Nephron progenitor cell (in vitro differentiated cells): ENCODE data around the gene ATE1.

Experiments used
- DNase-seq: peaks from one replicate; pipeline ENCODE4 v3.0.0; 2021
- H3K27ac Mint-ChIP-seq: 2 replicates; pipeline ENCODE4 v1.8.0; 2021; ENCODE audit warnings: mild to moderate bottlenecking, moderate library complexity, mixed read lengths
- H3K27me3 Mint-ChIP-seq: 2 replicates; pipeline ENCODE4 v1.8.0; 2021; ENCODE audit warnings: mild to moderate bottlenecking, low read depth, mixed read lengths; ENCODE audit not compliant: poor library complexity
- H3K36me3 Mint-ChIP-seq: 2 replicates; pipeline ENCODE4 v1.8.0; 2021; ENCODE audit warnings: low read depth, mixed read lengths
- H3K4me1 Mint-ChIP-seq: 2 replicates; pipeline ENCODE4 v1.8.0; 2021; ENCODE audit warnings: mixed read lengths
- H3K4me3 Mint-ChIP-seq: 2 replicates; pipeline ENCODE4 v1.8.0; 2021; ENCODE audit warnings: mild to moderate bottlenecking, moderate library complexity, mixed read lengths
- H3K9me3 Mint-ChIP-seq: 2 replicates; pipeline ENCODE4 v1.8.0; 2021; ENCODE audit warnings: mild to moderate bottlenecking, moderate library complexity, mixed read lengths
- CTCF ChIP-seq: fragments of 200-600 bp; sonication (generic); IDR thresholded peaks from 2 replicates; pipeline ENCODE4 v1.5.0; 2021; ENCODE audit warnings: antibody characterized with exemption

The ATE1 gene

GRCh38 chr10:121732656-121733445 lies 195.0 kb downstream of the ATE1 start:
- Mint-ChIP-seq H3K9me3 (no peaks in the 10 kb centered on the region), H3K27me3 (peaks cover 16% of the 10 kb centered on the region), H3K36me3 (no peaks in the 10 kb centered on the region), H3K4me3 (no peak overlapping the region), H3K4me1 (peaks cover 25% of the 10 kb centered on the region), H3K27ac (no peak overlapping the region)
- DNase-seq: no peak
- no peak for TF ChIP-seq CTCF

GRCh38 chr10:121732172-121732571 lies 195.7 kb downstream of the ATE1 start:
- no peaks in the 10 kb centered on the region for H3K36me3 Mint-ChIP-seq
- no peak for TF ChIP-seq CTCF
- peaks cover 25% of the 10 kb centered on the region for H3K4me1 Mint-ChIP-seq
- peaks cover 22% of the 10 kb centered on the region for H3K27me3 Mint-ChIP-seq
- no peaks in the 10 kb centered on the region for H3K9me3 Mint-ChIP-seq
- H3K4me3 Mint-ChIP-seq: no peak overlapping the region
- no peak for DNase-seq
- H3K27ac Mint-ChIP-seq: no peak overlapping the region

GRCh38 chr10:121724282-121724681 lies 203.5 kb downstream of the ATE1 start:
- no peaks in the 10 kb centered on the region for H3K4me1 Mint-ChIP-seq
- peaks cover 23% of the 10 kb centered on the region for H3K27me3 Mint-ChIP-seq

GRCh38 chr10:121722665-121723064 lies 205.2 kb downstream of the ATE1 start:
- Mint-ChIP-seq H3K27me3 (peaks cover 22% of the 10 kb centered on the region), H3K9me3 (peaks cover 27% of the 10 kb centered on the region), H3K27ac (no peak overlapping the region), H3K36me3 (peaks cover 17% of the 10 kb centered on the region), H3K4me3 (no peak overlapping the region), H3K4me1 (no peaks in the 10 kb centered on the region)
- no peak for TF ChIP-seq CTCF
- DNase-seq: no peak

More at GRCh38 chr10:121724282-121724681, 203.5 kb downstream of the ATE1 start:
- H3K36me3 Mint-ChIP-seq: peaks cover 10% of the 10 kb centered on the region
- H3K4me3 Mint-ChIP-seq: no peak overlapping the region
- no peak for DNase-seq
- H3K27ac Mint-ChIP-seq: no peak overlapping the region
- no peak for TF ChIP-seq CTCF
- H3K9me3 Mint-ChIP-seq: peaks cover 17% of the 10 kb centered on the region

GRCh38 chr10:121721257-121721656 lies 206.6 kb downstream of the ATE1 start:
- H3K9me3 Mint-ChIP-seq: peaks cover 30% of the 10 kb centered on the region
- TF ChIP-seq CTCF: no peak
- no peak overlapping the region for H3K27ac Mint-ChIP-seq
- peaks cover 13% of the 10 kb centered on the region for H3K27me3 Mint-ChIP-seq
- H3K4me1 Mint-ChIP-seq: no peaks in the 10 kb centered on the region
- H3K36me3 Mint-ChIP-seq: peaks cover 17% of the 10 kb centered on the region
- no peak overlapping the region for H3K4me3 Mint-ChIP-seq
- no peak for DNase-seq

GRCh38 chr10:121715969-121716368 lies 211.9 kb downstream of the ATE1 start:
- no peak for DNase-seq

More at GRCh38 chr10:121715969-121716368, 211.9 kb downstream of the ATE1 start:
- Mint-ChIP-seq H3K4me1 (peaks cover 2% of the 10 kb centered on the region), H3K4me3 (no peak overlapping the region), H3K27me3 (peaks cover 6% of the 10 kb centered on the region), H3K9me3 (peaks cover 41% of the 10 kb centered on the region), H3K27ac (no peak overlapping the region), H3K36me3 (peaks cover 17% of the 10 kb centered on the region)
- no peak for TF ChIP-seq CTCF
